K562 (cell line): ENCODE results near the gene PDZRN4.

ENCODE experiments used
- EP300 ChIP-seq: IDR thresholded peaks from 2 replicates; pipeline ENCODE4 v1.6.1; 2012; ENCODE audit warnings: low read length, improper control_type of control experiment
- FOXM1 ChIP-seq, 2 experiments: fragments of 450-650 bp in 1 of 2; sonication (generic) in 1 of 2; formaldehyde crosslinking in 1 of 2; IDR thresholded peaks; 2 replicates each; pipeline versions ENCODE4 v1.6.1 to v1.9.0; 2017 to 2022; ENCODE audit warnings: low read depth in 2 of 2, mild to moderate bottlenecking in 2 of 2, missing genetic modification reagents in 1 of 2, moderate library complexity in 1 of 2
- PHF8 ChIP-seq: fragments of 200-600 bp; sonication (generic); IDR thresholded peaks from 2 replicates; pipeline ENCODE4 v1.6.1; 2012; ENCODE audit warnings: mixed run types, mild to moderate bottlenecking, inconsistent platforms, low read length, moderate library complexity, borderline replicate concordance
- TF ChIP-seq, protein P1 (sequence below), 3 experiments: IDR thresholded peaks in 2 of 3; conservative IDR thresholded peaks in 1 of 3; 2 replicates each; pipeline ENCODE4 v1.5.1; 2011 to 2012; ENCODE audit warnings: low read length in 3 of 3, mild to moderate bottlenecking in 3 of 3, control low read depth in 2 of 3, improper control_type of control experiment in 1 of 3, inconsistent platforms in 1 of 3, low read depth in 1 of 3, mixed read lengths in 1 of 3, moderate library complexity in 1 of 3; ENCODE audit not compliant: insufficient read depth in 2 of 3

GRCh38 chr12:41511247-41511646 is 323.1 kb downstream of the PDZRN4 start:
- TF ChIP-seq, protein P1, sequence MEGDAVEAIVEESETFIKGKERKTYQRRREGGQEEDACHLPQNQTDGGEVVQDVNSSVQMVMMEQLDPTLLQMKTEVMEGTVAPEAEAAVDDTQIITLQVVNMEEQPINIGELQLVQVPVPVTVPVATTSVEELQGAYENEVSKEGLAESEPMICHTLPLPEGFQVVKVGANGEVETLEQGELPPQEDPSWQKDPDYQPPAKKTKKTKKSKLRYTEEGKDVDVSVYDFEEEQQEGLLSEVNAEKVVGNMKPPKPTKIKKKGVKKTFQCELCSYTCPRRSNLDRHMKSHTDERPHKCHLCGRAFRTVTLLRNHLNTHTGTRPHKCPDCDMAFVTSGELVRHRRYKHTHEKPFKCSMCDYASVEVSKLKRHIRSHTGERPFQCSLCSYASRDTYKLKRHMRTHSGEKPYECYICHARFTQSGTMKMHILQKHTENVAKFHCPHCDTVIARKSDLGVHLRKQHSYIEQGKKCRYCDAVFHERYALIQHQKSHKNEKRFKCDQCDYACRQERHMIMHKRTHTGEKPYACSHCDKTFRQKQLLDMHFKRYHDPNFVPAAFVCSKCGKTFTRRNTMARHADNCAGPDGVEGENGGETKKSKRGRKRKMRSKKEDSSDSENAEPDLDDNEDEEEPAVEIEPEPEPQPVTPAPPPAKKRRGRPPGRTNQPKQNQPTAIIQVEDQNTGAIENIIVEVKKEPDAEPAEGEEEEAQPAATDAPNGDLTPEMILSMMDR (IDR thresholded peaks at IDR 0.05 in 2 of 3, conservative IDR thresholded peaks at IDR 0.05 in 1 of 3; ENCODE audit: insufficient read depth in 2 of 3, low read depth in 1 of 3, low read length in 3 of 3): no peak
- TF ChIP-seq PHF8: no peak
- no peak for TF ChIP-seq FOXM1 (IDR thresholded peaks at IDR 0.05; ENCODE audit: low read depth)
- TF ChIP-seq FOXM1 (CRISPR knock-in tag; IDR thresholded peaks at IDR 0.05; ENCODE audit: low read depth): no peak
- TF ChIP-seq EP300: no peak
